H1 (cell line): ENCODE data around the gene FAM114A2. TPM values are rescaled to one million over a fixed set of nuclear protein-coding genes. Genes with fewer than 3 reads are reported as not detected.

Source experiments
- CTCF ChIA-PET: fragments of 300-600 bp; sonication (Branson Sonifier 250); formaldehyde crosslinking; loops from one replicate; lab custom pipeline; 2021; ENCODE audit not compliant: partially characterized antibody; lab: Charles Lee
- POLR2A ChIA-PET: fragments of 300-600 bp; sonication (Branson Sonifier 250); formaldehyde crosslinking; loops from one replicate; lab custom pipeline; 2021; ENCODE audit warnings: inconsistent platforms; ENCODE audit not compliant: partially characterized antibody; lab: Charles Lee
- DNase-seq, 2 experiments: peaks; one replicate each; pipeline versions ENCODE4 v3.0.0 to v3.0.0-alpha.2; 2010 to 2022; ENCODE audit warnings: low spot score in 2 of 2, low read depth in 1 of 2, mixed read lengths in 1 of 2
- FAIRE-seq: peaks from 2 replicates; lab custom pipeline; 2011; peaks lifted over from hg19 to GRCh38; lab: Jason Lieb, UNC
- H2AFZ ChIP-seq: 2 replicates; pipeline ENCODE4 v1.8.1; 2012; ENCODE audit warnings: low read length, inconsistent platforms
- H2AK5ac ChIP-seq: 2 replicates; pipeline ENCODE4 v1.6.1; 2013; ENCODE audit warnings: low read depth, low read length
- H2BK120ac ChIP-seq: replicated peaks from 2 replicates; pipeline ENCODE3; 2013; ENCODE audit warnings: low read depth, low read length, inconsistent platforms
- H2BK12ac ChIP-seq: 2 replicates; pipeline ENCODE4 v1.6.1; 2013; ENCODE audit warnings: low read depth, low read length
- H2BK15ac ChIP-seq: 2 replicates; pipeline ENCODE4 v1.6.1; 2013; ENCODE audit warnings: low read length
- H2BK20ac ChIP-seq: 2 replicates; pipeline ENCODE4 v1.6.1; 2013; ENCODE audit warnings: low read length
- H2BK5ac ChIP-seq: 2 replicates; pipeline ENCODE4 v1.6.1; 2013; ENCODE audit warnings: low read depth, low read length
- H3K14ac ChIP-seq: 2 replicates; pipeline ENCODE4 v1.6.1; 2013; ENCODE audit warnings: inconsistent platforms; ENCODE audit not compliant: insufficient read length
- H3K18ac ChIP-seq: 2 replicates; pipeline ENCODE4 v1.6.1; 2013; ENCODE audit warnings: low read length; ENCODE audit errors: extremely low read depth
- H3K23ac ChIP-seq: 2 replicates; pipeline ENCODE4 v1.6.1; 2013; ENCODE audit warnings: inconsistent platforms; ENCODE audit not compliant: insufficient read length
- H3K23me2 ChIP-seq: 2 replicates; pipeline ENCODE4 v1.6.1; 2013; ENCODE audit warnings: low read depth, low read length
- H3K27ac ChIP-seq: 2 replicates; pipeline ENCODE4 v1.6.1; 2011; ENCODE audit warnings: low read depth, low read length, inconsistent platforms
- H3K27me3 ChIP-seq, 4 experiments: replicated peaks in 1 of 4; 1 replicate in 1 of 4; 2 replicates in 3 of 4; pipeline versions ENCODE4 v1.6.1 to v1.8.1; 2011 to 2013; ENCODE audit warnings: low read length in 3 of 4, mild to moderate bottlenecking in 3 of 4, inconsistent platforms in 2 of 4, mixed read lengths in 2 of 4, moderate library complexity in 1 of 4; ENCODE audit not compliant: control insufficient read depth in 3 of 4, insufficient read depth in 3 of 4; ENCODE audit errors: extremely low read depth in 1 of 4
- H3K36me3 ChIP-seq, 4 experiments: 2 replicates each; pipeline versions ENCODE4 v1.6.1 to v1.8.1; 2011 to 2013; ENCODE audit warnings: mild to moderate bottlenecking in 4 of 4, low read length in 3 of 4, moderate library complexity in 2 of 4, control low read depth in 1 of 4, inconsistent platforms in 1 of 4; ENCODE audit not compliant: insufficient read depth in 4 of 4, control insufficient read depth in 2 of 4
- H3K4ac ChIP-seq: replicated peaks from 2 replicates; pipeline ENCODE3; 2013; ENCODE audit warnings: low read length, low read depth, mixed read lengths, inconsistent platforms; ENCODE audit not compliant: insufficient read length
- H3K4me1 ChIP-seq, 4 experiments: replicated peaks in 1 of 4; 1 replicate in 1 of 4; 2 replicates in 3 of 4; pipeline versions ENCODE4 v1.6.1 to v1.8.1; 2011 to 2013; ENCODE audit warnings: low read length in 3 of 4, inconsistent platforms in 2 of 4, mixed read lengths in 1 of 4; ENCODE audit not compliant: insufficient read depth in 4 of 4, control insufficient read depth in 3 of 4
- H3K4me2 ChIP-seq, 2 experiments: 2 replicates each; pipeline versions ENCODE4 v1.6.1 to v1.8.1; 2011 to 2013; ENCODE audit warnings: low read depth in 2 of 2, low read length in 2 of 2, control low read depth in 1 of 2, inconsistent platforms in 1 of 2, mild to moderate bottlenecking in 1 of 2; ENCODE audit not compliant: insufficient read depth in 1 of 2
- H3K4me3 ChIP-seq, 4 experiments: fragments of 200-600, 300-600 bp in 1 of 4; sonication (generic), shearing (Covaris generic), sonication (Bioruptor Twin) in 1 of 4; 2 replicates each; pipeline versions ENCODE4 v1.5.1 to v1.8.1; 2011 to 2016; ENCODE audit warnings: low read length in 4 of 4, low read depth in 3 of 4, control low read depth in 2 of 4, inconsistent platforms in 2 of 4, mild to moderate bottlenecking in 2 of 4, mixed read lengths in 1 of 4, moderate library complexity in 1 of 4; ENCODE audit not compliant: insufficient read depth in 2 of 4; ENCODE audit errors: extremely low read depth in 1 of 4
- H3K56ac ChIP-seq: replicated peaks from 2 replicates; pipeline ENCODE3; 2013; ENCODE audit warnings: low read depth, mild to moderate bottlenecking, mixed read lengths, low read length, inconsistent platforms; ENCODE audit not compliant: insufficient read length
- H3K79me1 ChIP-seq: 2 replicates; pipeline ENCODE4 v1.6.1; 2013; ENCODE audit warnings: low read depth, low read length, control low read depth
- H3K79me2 ChIP-seq, 2 experiments: 2 replicates each; pipeline versions ENCODE4 v1.6.1 to v1.8.1; 2012 to 2013; ENCODE audit warnings: low read length in 2 of 2, mild to moderate bottlenecking in 2 of 2, inconsistent platforms in 1 of 2; ENCODE audit not compliant: insufficient read depth in 2 of 2, control insufficient read depth in 1 of 2
- H3K9ac ChIP-seq, 4 experiments: replicated peaks in 1 of 4; 1 replicate in 1 of 4; 2 replicates in 3 of 4; pipeline versions ENCODE4 v1.6.1 to v1.8.1; 2011 to 2013; ENCODE audit warnings: low read depth in 3 of 4, low read length in 3 of 4, control low read depth in 2 of 4, mild to moderate bottlenecking in 2 of 4, moderate library complexity in 2 of 4, inconsistent platforms in 1 of 4; ENCODE audit errors: extremely low read depth in 1 of 4
- H3K9me3 ChIP-seq, 2 experiments: 2 replicates each; pipeline versions ENCODE4 v1.6.1 to v1.8.1; 2012 to 2013; ENCODE audit warnings: mild to moderate bottlenecking in 2 of 2, moderate library complexity in 2 of 2, control low read depth in 1 of 2, inconsistent platforms in 1 of 2, low read depth in 1 of 2, low read length in 1 of 2, mixed read lengths in 1 of 2; ENCODE audit not compliant: insufficient read depth in 2 of 2
- H4K20me1 ChIP-seq, 2 experiments: replicated peaks in 1 of 2; 2 replicates each; pipeline versions ENCODE3 to v1.8.1; 2011 to 2013; ENCODE audit warnings: inconsistent platforms in 2 of 2, low read length in 2 of 2, mild to moderate bottlenecking in 1 of 2; ENCODE audit not compliant: insufficient read depth in 2 of 2, control insufficient read depth in 1 of 2
- H4K5ac ChIP-seq: 2 replicates; pipeline ENCODE4 v1.6.1; 2013; ENCODE audit warnings: low read length, low read depth, mixed read lengths, inconsistent platforms; ENCODE audit not compliant: insufficient read length
- H4K8ac ChIP-seq: 2 replicates; pipeline ENCODE4 v1.8.0; 2013; ENCODE audit warnings: mild to moderate bottlenecking, moderate library complexity, low read length, inconsistent platforms; ENCODE audit not compliant: insufficient read depth; ENCODE audit errors: extremely low read depth
- H4K91ac ChIP-seq: replicated peaks from 2 replicates; pipeline ENCODE3; 2013; ENCODE audit warnings: low read length, mixed read lengths, inconsistent platforms; ENCODE audit not compliant: insufficient read length
- CHD2 ChIP-seq: IDR thresholded peaks from 2 replicates; pipeline ENCODE4 v1.6.1; 2012; ENCODE audit warnings: low read length, improper control_type of control experiment
- CTBP2 ChIP-seq: IDR thresholded peaks from 2 replicates; pipeline ENCODE4 v1.7.0; 2011; ENCODE audit warnings: borderline replicate concordance, mild to moderate bottlenecking, moderate library complexity, mixed read lengths, low read length; ENCODE audit not compliant: insufficient read depth, insufficient read length
- NRF1 ChIP-seq: IDR thresholded peaks from 2 replicates; pipeline ENCODE4 v1.6.1; 2011; ENCODE audit warnings: mild to moderate bottlenecking, low read depth, low read length, improper control_type of control experiment
- PHF8 ChIP-seq: fragments of 200-600 bp; sonication (generic); conservative IDR thresholded peaks from 2 replicates; pipeline ENCODE4 v1.7.1; 2012; ENCODE audit warnings: low read depth, mild to moderate bottlenecking, inconsistent platforms, low read length, moderate library complexity
- POU5F1 ChIP-seq: IDR thresholded peaks from 2 replicates; pipeline ENCODE4 v1.6.1; 2011; ENCODE audit warnings: low read depth, mild to moderate bottlenecking, low read length, moderate library complexity
- RFX5 ChIP-seq: IDR thresholded peaks from 2 replicates; pipeline ENCODE4 v1.6.1; 2011; ENCODE audit warnings: low read depth, low read length, improper control_type of control experiment, borderline replicate concordance
- RXRA ChIP-seq: IDR thresholded peaks from 2 replicates; pipeline ENCODE4 v1.6.1; 2011; ENCODE audit warnings: low read depth, mild to moderate bottlenecking, low read length, moderate library complexity; ENCODE audit not compliant: insufficient read depth
- YY1 ChIP-seq: IDR thresholded peaks from 2 replicates; pipeline ENCODE4 v1.6.1; 2011; ENCODE audit warnings: low read depth, mild to moderate bottlenecking, low read length
- WGBS, 2 experiments: shearing (Covaris generic) in 1 of 2; methylation state at CpG; one replicate each; pipeline versions ENCODE4 v1.1.6 to v1.1.7; 2013 to 2015; ENCODE audit warnings: low lambda C conversion rate in 2 of 2, mixed read lengths in 2 of 2, inconsistent platforms in 1 of 2, low coverage in 1 of 2, missing lambda C conversion rate in 1 of 2; ENCODE audit not compliant: insufficient replicate concordance in 2 of 2, insufficient coverage in 1 of 2, insufficient read length in 1 of 2; ENCODE audit errors: extremely low coverage in 1 of 2, missing lambda C conversion rate in 1 of 2; 5-methylcytosine and 5-hydroxymethylcytosine counted together
- polyA plus RNA-seq, 7 experiments: library from polyadenylated mRNA; depleted of rRNA in 3 of 7; stranded (reverse) in 5 of 7; unstranded in 2 of 7; fragments of >200 nt in 5 of 7; fragments of 200-250 nt in 2 of 7; gene quantifications; 1 replicate in 5 of 7; 2 replicates in 1 of 7; 4 replicates in 1 of 7; pipeline versions ENCODE4 v1.2.1 to v1.2.3, GENCODE V29; 2011 to 2013; ENCODE audit warnings: missing spikeins in 2 of 7, mixed read lengths in 2 of 7
- total RNA-seq: library from RNA; stranded (reverse); fragmentation: NEBNext Ultra II Directional; extraction: Animal tissue kit (Norgen Biotek cat#: 25700); gene quantifications from 2 replicates; pipeline ENCODE4 v1.2.1, GENCODE V29; 2021
- TF ChIP-seq, protein P1 (sequence below): IDR thresholded peaks from 2 replicates; pipeline ENCODE4 v1.6.1; 2012; ENCODE audit warnings: inconsistent platforms
- TF ChIP-seq, protein P2 (sequence below): IDR thresholded peaks from 2 replicates; pipeline ENCODE4 v1.6.1; 2011; ENCODE audit warnings: low read length, improper control_type of control experiment
- TF ChIP-seq, protein P3 (sequence below): IDR thresholded peaks from 2 replicates; pipeline ENCODE4 v1.6.1; 2012; ENCODE audit warnings: inconsistent platforms

Gene FAM114A2
- total and polyA plus RNA-seq, 2 of the 8 experiments (the other 6 are each of a cell fraction or from before 2014, with no cell fraction given), result 3.8 to 9.2 TPM

GRCh38 chr5:154084062-154084639 lies 45.4 kb upstream of the FAM114A2 start:
- Histone ChIP-seq H2AFZ (no peak overlapping the region), H2BK20ac (no peak overlapping the region; the same call in 1 of the 2 replicates), H3K14ac (no peak overlapping the region), H2BK5ac (no peak overlapping the region), H4K8ac (no peak overlapping the region), H4K5ac (no peak overlapping the region), H4K91ac (no peak overlapping the region), H2AK5ac (no peak overlapping the region), H3K27ac (no peak overlapping the region), H2BK15ac (no peak overlapping the region), H3K4me1 (peaks cover 0 to 6% (median 0%) of the 10 kb centered on the region in 4 experiments; a peak in 2 of 7 replicates), H3K9ac (no peak overlapping the region), H3K36me3 (no peaks in the 10 kb centered on the region), H3K4me3 (no peak overlapping the region), H3K79me1 (no peaks in the 10 kb centered on the region), H3K27me3 (no peaks in the 10 kb centered on the region), H2BK12ac (no peak overlapping the region), H3K23me2 (no peaks in the 10 kb centered on the region), H3K56ac (no peak overlapping the region), H3K23ac (no peak overlapping the region), H3K4ac (no peak overlapping the region), H3K9me3 (no peaks in the 10 kb centered on the region), H3K4me2 (no peak overlapping the region), H2BK120ac (no peak overlapping the region), H3K18ac (no peak overlapping the region; the same call in 1 of the 2 replicates), H3K79me2 (no peaks in the 10 kb centered on the region), H4K20me1 (peaks cover 0 to 2% of the 10 kb centered on the region in 2 experiments)
- CTCF ChIA-PET, result interaction anchor here (1.0 to 4.2 kb wide), 3 partner anchors 12 to 96 kb away, joined by 4 to 23 read pairs (median 12); no protein-coding TSS in a partner anchor
- POLR2A ChIA-PET, result no interaction called here
- no peak for FAIRE-seq
- DNase-seq, result no peak
- WGBS, 2 experiments, result 85% methylated on average over 5 of the region's 5 CpGs; no CpG with 5 or more reads in 1 of the 2 experiments
- no peak for TF ChIP-seq RXRA
- TF ChIP-seq CTBP2, result no peak
- TF ChIP-seq PHF8, result no peak
- TF ChIP-seq NRF1, result no peak
- TF ChIP-seq CHD2, result no peak
- TF ChIP-seq, protein P1, sequence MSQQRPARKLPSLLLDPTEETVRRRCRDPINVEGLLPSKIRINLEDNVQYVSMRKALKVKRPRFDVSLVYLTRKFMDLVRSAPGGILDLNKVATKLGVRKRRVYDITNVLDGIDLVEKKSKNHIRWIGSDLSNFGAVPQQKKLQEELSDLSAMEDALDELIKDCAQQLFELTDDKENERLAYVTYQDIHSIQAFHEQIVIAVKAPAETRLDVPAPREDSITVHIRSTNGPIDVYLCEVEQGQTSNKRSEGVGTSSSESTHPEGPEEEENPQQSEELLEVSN, result no peak
- TF ChIP-seq, protein P2, sequence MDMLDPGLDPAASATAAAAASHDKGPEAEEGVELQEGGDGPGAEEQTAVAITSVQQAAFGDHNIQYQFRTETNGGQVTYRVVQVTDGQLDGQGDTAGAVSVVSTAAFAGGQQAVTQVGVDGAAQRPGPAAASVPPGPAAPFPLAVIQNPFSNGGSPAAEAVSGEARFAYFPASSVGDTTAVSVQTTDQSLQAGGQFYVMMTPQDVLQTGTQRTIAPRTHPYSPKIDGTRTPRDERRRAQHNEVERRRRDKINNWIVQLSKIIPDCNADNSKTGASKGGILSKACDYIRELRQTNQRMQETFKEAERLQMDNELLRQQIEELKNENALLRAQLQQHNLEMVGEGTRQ, result no peak
- TF ChIP-seq, protein P3, sequence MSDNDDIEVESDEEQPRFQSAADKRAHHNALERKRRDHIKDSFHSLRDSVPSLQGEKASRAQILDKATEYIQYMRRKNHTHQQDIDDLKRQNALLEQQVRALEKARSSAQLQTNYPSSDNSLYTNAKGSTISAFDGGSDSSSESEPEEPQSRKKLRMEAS, result no peak
- no peak for TF ChIP-seq POU5F1
- TF ChIP-seq YY1, result no peak
- no peak for TF ChIP-seq RFX5
